DLD1 (cell line): Measurements from ENCODE around the gene ATG5.
"Not testable (repeated sequence)": the region's sequence is repeated elsewhere in the genome, so short reads cannot be mapped to it uniquely, and the experiment has no call there.

Experiments
- in situ Hi-C: cut with HindIII; loops from 2 replicates; pipeline ENCODE4 v1.10.0; 2017; ENCODE audit warnings: low sequenced_read_pairs

The ATG5 gene

GRCh38 chr6:106160189-106160588 lies 165.4 kb downstream of the ATG5 start:
- in situ Hi-C loops, result no loop called here

GRCh38 chr6:106159531-106159940 lies 166.0 kb downstream of the ATG5 start:
- in situ Hi-C loops, result no loop called here

GRCh38 chr6:106158816-106159215 lies 166.7 kb downstream of the ATG5 start:
- in situ Hi-C loops, result no loop called here

GRCh38 chr6:106156863-106157262 lies 168.7 kb downstream of the ATG5 start:
- in situ Hi-C loops, result no loop called here

GRCh38 chr6:106156413-106156812 lies 169.1 kb downstream of the ATG5 start:
- in situ Hi-C loops, result no loop called here

GRCh38 chr6:106155219-106155830 lies 170.2 kb downstream of the ATG5 start:
- in situ Hi-C loops, result no loop called here

- in situ Hi-C loops, result no loop called here
Measured at GRCh38 chr6:106154326-106154725, 171.2 kb downstream of the ATG5 start.

GRCh38 chr6:106152952-106153351 lies 172.6 kb downstream of the ATG5 start:
- in situ Hi-C loops, result no loop called here

GRCh38 chr6:106152476-106152875 lies 173.1 kb downstream of the ATG5 start:
- in situ Hi-C loops, result not testable (repeated sequence)

- in situ Hi-C loops, result no loop called here
Measured at GRCh38 chr6:106149472-106150069, 176.0 kb downstream of the ATG5 start.

GRCh38 chr6:106147476-106147875 lies 178.1 kb downstream of the ATG5 start:
- in situ Hi-C loops, result no loop called here

GRCh38 chr6:106146852-106147351 lies 178.7 kb downstream of the ATG5 start:
- in situ Hi-C loops, result no loop called here

- in situ Hi-C loops, result no loop called here
Measured at GRCh38 chr6:106145741-106146227, 179.8 kb downstream of the ATG5 start.

GRCh38 chr6:106145144-106145543 lies 180.4 kb downstream of the ATG5 start:
- in situ Hi-C loops, result no loop called here

GRCh38 chr6:106143665-106144064 lies 181.9 kb downstream of the ATG5 start:
- in situ Hi-C loops, result no loop called here

- in situ Hi-C loops, result no loop called here
Measured at GRCh38 chr6:106142876-106143431, 182.6 kb downstream of the ATG5 start.

GRCh38 chr6:106141441-106142237 lies 183.9 kb downstream of the ATG5 start:
- in situ Hi-C loops, result no loop called here

- in situ Hi-C loops, result no loop called here
Measured at GRCh38 chr6:106138151-106138550, 187.4 kb downstream of the ATG5 start.

GRCh38 chr6:106136845-106137244 lies 188.7 kb downstream of the ATG5 start:
- in situ Hi-C loops, result no loop called here

- in situ Hi-C loops, result no loop called here
Measured at GRCh38 chr6:106135911-106136571, 189.5 kb downstream of the ATG5 start.
